ENCODE measurements around the gene FLOT1. TPM values are rescaled to one million over a fixed set of nuclear protein-coding genes. Genes with fewer than 3 reads are reported as not detected.

The FLOT1 gene
- total and polyA plus RNA-seq, 2 of the 4 experiments (the other 2 are of a cell fraction): 96.2 to 162 TPM

- no peak for TF ChIP-seq BHLHE40 (IDR thresholded peaks at IDR 0.05; ENCODE audit: low read depth, low read length)
These were observed 26.2 kb upstream of the FLOT1 start (continued) for GRCh38 chr6:30768634-30769087.

- H4K91ac ChIP-seq (ENCODE audit: insufficient read depth, low read depth, low read length): peak overlapping the region; percentile 99
- CTCF ChIA-PET: no interaction called here
- no peak overlapping the region for H2AK9ac ChIP-seq (replicated peaks; ENCODE audit: low read depth, low read length, poor library complexity)
- H2BK20ac ChIP-seq (ENCODE audit: low read depth, low read length): peak overlapping the region; percentile 100; the same call in 1 of the 2 replicates
- peaks cover 26% of the 10 kb centered on the region for H3K9me1 ChIP-seq (ENCODE audit: insufficient read depth, low read length)
- no peak overlapping the region for H3K56ac ChIP-seq (ENCODE audit: extremely low read depth, insufficient read depth, low read length)
- peak overlapping the region; percentile 99 for H3K4ac ChIP-seq (ENCODE audit: low read depth, low read length)
- H3K27ac ChIP-seq (ENCODE audit: insufficient read depth, low read length): peak overlapping the region; percentile 7; the same call in 1 of the 2 replicates
- H3K14ac ChIP-seq (replicated peaks; ENCODE audit: low read depth, low read length): peak overlapping the region; percentile 98
- no peaks in the 10 kb centered on the region for H3K9me3 ChIP-seq (ENCODE audit: control insufficient read depth, insufficient read depth, low read length)
- peak overlapping the region; percentile 99 for H2AK5ac ChIP-seq (ENCODE audit: low read depth, low read length)
- no peak overlapping the region for H3K9ac ChIP-seq (ENCODE audit: low read depth, low read length)
- peak overlapping the region; percentile 100; the same call in 1 of the 3 replicates for H2BK15ac ChIP-seq (ENCODE audit: low read depth, low read length)
- peak overlapping the region in 1 of 2 experiments; percentile 24; a peak in 2 of 4 replicates for H4K8ac ChIP-seq (ENCODE audit: low read depth in 2 of 2, low read length in 2 of 2)
- no peak overlapping the region for H3K23ac ChIP-seq (ENCODE audit: low read depth, low read length)
- WGBS, 2 experiments (ENCODE audit: extremely low coverage in 2 of 2, insufficient read length in 1 of 2): no CpG with 5 or more reads among the region's 1 CpG
- H3K4me2 ChIP-seq (ENCODE audit: low read depth, low read length): no peak overlapping the region
- TF ChIP-seq BHLHE40 (IDR thresholded peaks at IDR 0.05; ENCODE audit: low read depth, low read length): no peak
- TF ChIP-seq POLR2A (IDR thresholded peaks at IDR 0.05; ENCODE audit: low read depth, low read length): no peak
- TF ChIP-seq RAD21 (IDR thresholded peaks at IDR 0.05; ENCODE audit: low read length): no peak
- no peak for TF ChIP-seq MAZ (IDR thresholded peaks at IDR 0.05; ENCODE audit: borderline replicate concordance, low read depth, low read length)
- TF ChIP-seq, protein P1, sequence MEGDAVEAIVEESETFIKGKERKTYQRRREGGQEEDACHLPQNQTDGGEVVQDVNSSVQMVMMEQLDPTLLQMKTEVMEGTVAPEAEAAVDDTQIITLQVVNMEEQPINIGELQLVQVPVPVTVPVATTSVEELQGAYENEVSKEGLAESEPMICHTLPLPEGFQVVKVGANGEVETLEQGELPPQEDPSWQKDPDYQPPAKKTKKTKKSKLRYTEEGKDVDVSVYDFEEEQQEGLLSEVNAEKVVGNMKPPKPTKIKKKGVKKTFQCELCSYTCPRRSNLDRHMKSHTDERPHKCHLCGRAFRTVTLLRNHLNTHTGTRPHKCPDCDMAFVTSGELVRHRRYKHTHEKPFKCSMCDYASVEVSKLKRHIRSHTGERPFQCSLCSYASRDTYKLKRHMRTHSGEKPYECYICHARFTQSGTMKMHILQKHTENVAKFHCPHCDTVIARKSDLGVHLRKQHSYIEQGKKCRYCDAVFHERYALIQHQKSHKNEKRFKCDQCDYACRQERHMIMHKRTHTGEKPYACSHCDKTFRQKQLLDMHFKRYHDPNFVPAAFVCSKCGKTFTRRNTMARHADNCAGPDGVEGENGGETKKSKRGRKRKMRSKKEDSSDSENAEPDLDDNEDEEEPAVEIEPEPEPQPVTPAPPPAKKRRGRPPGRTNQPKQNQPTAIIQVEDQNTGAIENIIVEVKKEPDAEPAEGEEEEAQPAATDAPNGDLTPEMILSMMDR (conservative IDR thresholded peaks at IDR 0.05; ENCODE audit: low read depth, low read length): no peak
- no peak for TF ChIP-seq NFE2L2 (IDR thresholded peaks at IDR 0.05; ENCODE audit: low read depth, low read length)
- TF ChIP-seq FOS (IDR thresholded peaks at IDR 0.05; ENCODE audit: low read depth, low read length): no peak
- TF ChIP-seq, protein P2, sequence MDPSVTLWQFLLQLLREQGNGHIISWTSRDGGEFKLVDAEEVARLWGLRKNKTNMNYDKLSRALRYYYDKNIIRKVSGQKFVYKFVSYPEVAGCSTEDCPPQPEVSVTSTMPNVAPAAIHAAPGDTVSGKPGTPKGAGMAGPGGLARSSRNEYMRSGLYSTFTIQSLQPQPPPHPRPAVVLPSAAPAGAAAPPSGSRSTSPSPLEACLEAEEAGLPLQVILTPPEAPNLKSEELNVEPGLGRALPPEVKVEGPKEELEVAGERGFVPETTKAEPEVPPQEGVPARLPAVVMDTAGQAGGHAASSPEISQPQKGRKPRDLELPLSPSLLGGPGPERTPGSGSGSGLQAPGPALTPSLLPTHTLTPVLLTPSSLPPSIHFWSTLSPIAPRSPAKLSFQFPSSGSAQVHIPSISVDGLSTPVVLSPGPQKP (IDR thresholded peaks at IDR 0.05; ENCODE audit: borderline replicate concordance, low read depth, low read length): no peak
- TF ChIP-seq RCOR1 (IDR thresholded peaks at IDR 0.05; ENCODE audit: insufficient replicate concordance, low read length): no peak
- TF ChIP-seq MXI1 (IDR thresholded peaks at IDR 0.05; ENCODE audit: borderline replicate concordance, low read depth, low read length): no peak
- TF ChIP-seq SMC3 (IDR thresholded peaks at IDR 0.05; ENCODE audit: low read depth, low read length): no peak
- TF ChIP-seq, protein P3, sequence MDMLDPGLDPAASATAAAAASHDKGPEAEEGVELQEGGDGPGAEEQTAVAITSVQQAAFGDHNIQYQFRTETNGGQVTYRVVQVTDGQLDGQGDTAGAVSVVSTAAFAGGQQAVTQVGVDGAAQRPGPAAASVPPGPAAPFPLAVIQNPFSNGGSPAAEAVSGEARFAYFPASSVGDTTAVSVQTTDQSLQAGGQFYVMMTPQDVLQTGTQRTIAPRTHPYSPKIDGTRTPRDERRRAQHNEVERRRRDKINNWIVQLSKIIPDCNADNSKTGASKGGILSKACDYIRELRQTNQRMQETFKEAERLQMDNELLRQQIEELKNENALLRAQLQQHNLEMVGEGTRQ (IDR thresholded peaks at IDR 0.05; ENCODE audit: low read depth, low read length): no peak
- no peaks in the 10 kb centered on the region for H3K36me3 ChIP-seq (ENCODE audit: control insufficient read depth, insufficient read depth, low read length)
- in situ Hi-C loops (cut with MboI; ENCODE audit: low sequenced_read_pairs) (no loop called here), intact Hi-C loops (cut with micrococcal nuclease) (loop anchor here (2.0 kb wide), 1 partner anchor 15 kb away; no protein-coding TSS in a partner anchor), dilution Hi-C loops (cut with HindIII; ENCODE audit: low sequenced_read_pairs, unreplicated experiment) (no loop called here)
- no peak overlapping the region for H3K18ac ChIP-seq (ENCODE audit: low read depth, low read length)
- peak overlapping the region; percentile 96 for H2BK120ac ChIP-seq (ENCODE audit: low read depth, low read length)
- H4K5ac ChIP-seq (ENCODE audit: low read depth, low read length): no peak overlapping the region; the same call in 1 of the 2 replicates
- no peak overlapping the region for H2AFZ ChIP-seq (replicated peaks; ENCODE audit: low read length, poor library complexity)
- H3K79me1 ChIP-seq (ENCODE audit: low read depth in 1 of 2, low read length in 2 of 2): peaks cover 0 to 26% of the 10 kb centered on the region in 2 experiments; a peak in 3 of 4 replicates
- peaks cover 34% of the 10 kb centered on the region for H3K4me1 ChIP-seq (ENCODE audit: control insufficient read depth, insufficient read depth, low read length)
- no peak for ATAC-seq (ENCODE audit: low read depth)
- H2BK5ac ChIP-seq (ENCODE audit: low read depth, low read length, poor library complexity, severe bottlenecking): peak overlapping the region; percentile 99
- no peaks in the 10 kb centered on the region for H4K20me1 ChIP-seq (ENCODE audit: insufficient read depth, low read length)
- POLR2A ChIA-PET (ENCODE audit: unreplicated experiment): interaction anchor here (2.4 kb wide), 1 partner anchor 16 kb away, joined by 14 read pairs; no protein-coding TSS in a partner anchor
- H3K27me3 ChIP-seq (ENCODE audit: control insufficient read depth, insufficient read depth, low read length): no peaks in the 10 kb centered on the region
- no TSS peak for BruUV-seq (replicated peaks)
- DNase-seq: no peak
- no peak overlapping the region for H3K4me3 ChIP-seq (ENCODE audit: insufficient read depth, low read depth, low read length)
These were observed 25.4 kb upstream of the FLOT1 start for GRCh38 chr6:30767944-30768301.
